ENCODE data around the gene SUSD4. TPM values are rescaled to one million over a fixed set of nuclear protein-coding genes. Genes with fewer than 3 reads are reported as not detected.

SUSD4 gene
- total and polyA plus RNA-seq, 2 experiments from 2014 or later, result 5.6 to 8.3 TPM

DNA sequence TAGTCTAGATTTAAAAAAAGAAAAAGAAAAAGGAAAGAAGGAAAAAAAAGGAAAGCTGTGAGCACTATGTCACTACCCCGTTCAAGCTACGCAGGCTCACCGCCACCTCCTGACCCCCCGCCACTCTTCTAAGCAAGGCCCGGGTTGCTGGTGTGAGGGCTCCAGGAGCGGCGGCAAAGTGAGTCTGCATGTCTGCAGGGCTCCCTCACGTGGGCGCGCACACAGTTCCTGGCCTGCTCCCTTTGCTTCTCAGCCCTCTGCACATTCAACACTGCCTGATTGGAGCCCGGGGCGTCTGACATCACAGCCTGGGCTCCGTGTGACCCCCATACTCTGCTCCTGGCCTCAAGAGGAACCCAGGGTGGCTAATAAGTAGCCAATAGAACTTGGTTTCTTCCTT lies 139.5 kb downstream of the SUSD4 start:
- H2AFZ ChIP-seq, result no peak overlapping the region
- H4K20me1 ChIP-seq (ENCODE audit: insufficient read depth, poor library complexity, severe bottlenecking), result no peaks in the 10 kb centered on the region
- WGBS (ENCODE audit: low lambda C conversion rate, missing lambda C conversion rate), result 79% methylated on average over 13 of the region's 13 CpGs
- no peak for DNase-seq (ENCODE audit: low spot score)
- H3K4me3 ChIP-seq, result no peak overlapping the region
- no peaks in the 10 kb centered on the region for H3K4me1 ChIP-seq (ENCODE audit: insufficient read depth)
- no peaks in the 10 kb centered on the region for H3K79me2 ChIP-seq
- TF ChIP-seq, protein P1, sequence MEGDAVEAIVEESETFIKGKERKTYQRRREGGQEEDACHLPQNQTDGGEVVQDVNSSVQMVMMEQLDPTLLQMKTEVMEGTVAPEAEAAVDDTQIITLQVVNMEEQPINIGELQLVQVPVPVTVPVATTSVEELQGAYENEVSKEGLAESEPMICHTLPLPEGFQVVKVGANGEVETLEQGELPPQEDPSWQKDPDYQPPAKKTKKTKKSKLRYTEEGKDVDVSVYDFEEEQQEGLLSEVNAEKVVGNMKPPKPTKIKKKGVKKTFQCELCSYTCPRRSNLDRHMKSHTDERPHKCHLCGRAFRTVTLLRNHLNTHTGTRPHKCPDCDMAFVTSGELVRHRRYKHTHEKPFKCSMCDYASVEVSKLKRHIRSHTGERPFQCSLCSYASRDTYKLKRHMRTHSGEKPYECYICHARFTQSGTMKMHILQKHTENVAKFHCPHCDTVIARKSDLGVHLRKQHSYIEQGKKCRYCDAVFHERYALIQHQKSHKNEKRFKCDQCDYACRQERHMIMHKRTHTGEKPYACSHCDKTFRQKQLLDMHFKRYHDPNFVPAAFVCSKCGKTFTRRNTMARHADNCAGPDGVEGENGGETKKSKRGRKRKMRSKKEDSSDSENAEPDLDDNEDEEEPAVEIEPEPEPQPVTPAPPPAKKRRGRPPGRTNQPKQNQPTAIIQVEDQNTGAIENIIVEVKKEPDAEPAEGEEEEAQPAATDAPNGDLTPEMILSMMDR (IDR thresholded peaks at IDR 0.05; ENCODE audit: poor library complexity), result no peak
- TF ChIP-seq EZH2 (IDR thresholded peaks at IDR 0.05; ENCODE audit: borderline replicate concordance) (no peak), EZH2phosphoT487 (IDR thresholded peaks at IDR 0.05; ENCODE audit: low read depth, severe bottlenecking, unreplicated experiment) (no peak)
- H3K9me2 ChIP-seq (replicated peaks; ENCODE audit: insufficient read depth), result no peaks in the 10 kb centered on the region
- H3K27ac ChIP-seq, result no peak overlapping the region
- H3K27me3 ChIP-seq, result no peaks in the 10 kb centered on the region
- no peaks in the 10 kb centered on the region for H3K36me3 ChIP-seq (replicated peaks; ENCODE audit: insufficient read depth, low read depth)
- H3K4me2 ChIP-seq, result no peak overlapping the region
- H3K9me3 ChIP-seq (ENCODE audit: low read depth), result no peaks in the 10 kb centered on the region

DNA sequence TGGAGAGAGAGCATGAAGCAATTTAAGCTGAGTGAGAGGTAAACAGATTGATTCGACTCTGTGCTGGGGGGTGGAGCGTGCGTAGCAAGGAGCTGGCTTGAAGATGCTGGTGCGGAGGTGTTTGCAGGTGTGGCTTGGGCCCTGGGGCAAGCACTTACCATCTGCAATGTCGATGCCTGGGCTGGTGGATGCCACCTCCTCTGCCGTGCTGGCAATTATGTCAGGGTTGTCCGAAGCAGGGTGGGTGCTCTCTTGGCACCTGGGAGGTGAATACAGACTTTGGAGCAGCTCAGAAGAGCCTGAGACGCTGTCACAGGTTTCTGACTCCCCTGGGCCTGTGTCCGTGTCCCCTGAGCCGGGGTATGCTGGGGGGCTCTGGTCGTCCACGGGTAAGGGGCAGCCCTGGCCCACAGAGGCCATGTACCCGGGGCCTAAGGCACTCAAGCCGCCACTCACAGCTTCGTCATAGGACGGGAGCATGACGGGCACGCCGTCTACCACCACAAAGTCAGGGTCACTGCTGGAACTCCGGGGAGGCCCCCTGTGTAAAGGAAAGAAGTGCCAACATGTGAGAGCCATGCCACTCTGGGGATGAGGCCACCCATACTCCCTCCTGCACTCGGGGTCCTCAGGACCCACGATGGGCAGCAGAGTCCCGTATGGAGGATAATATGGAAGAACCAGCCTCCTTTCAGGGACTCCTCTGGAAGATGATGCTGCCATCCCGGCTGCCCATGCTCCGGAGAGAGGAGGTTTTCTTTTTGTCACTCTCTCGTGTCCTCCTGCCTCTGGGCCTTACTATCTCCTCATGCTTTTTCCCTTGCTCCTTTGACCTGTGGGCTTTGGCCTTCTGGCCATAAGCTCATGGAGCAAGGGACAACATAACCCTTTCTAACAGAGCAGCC lies 140.6 kb downstream of the SUSD4 start:
- TF ChIP-seq EZH2 (IDR thresholded peaks at IDR 0.05; ENCODE audit: borderline replicate concordance) (no peak), EZH2phosphoT487 (IDR thresholded peaks at IDR 0.05; ENCODE audit: low read depth, severe bottlenecking, unreplicated experiment) (no peak)
- TF ChIP-seq, protein P1 (IDR thresholded peaks at IDR 0.05; ENCODE audit: poor library complexity), result no peak
- Histone ChIP-seq H3K79me2 (no peaks in the 10 kb centered on the region), H3K9me3 (ENCODE audit: low read depth) (no peaks in the 10 kb centered on the region), H4K20me1 (ENCODE audit: insufficient read depth, poor library complexity, severe bottlenecking) (no peaks in the 10 kb centered on the region), H2AFZ (no peak overlapping the region), H3K36me3 (replicated peaks; ENCODE audit: insufficient read depth, low read depth) (no peaks in the 10 kb centered on the region), H3K4me3 (no peak overlapping the region), H3K27me3 (no peaks in the 10 kb centered on the region), H3K4me2 (no peak overlapping the region), H3K4me1 (ENCODE audit: insufficient read depth) (no peaks in the 10 kb centered on the region), H3K9me2 (replicated peaks; ENCODE audit: insufficient read depth) (no peaks in the 10 kb centered on the region), H3K27ac (no peak overlapping the region)
- 93% methylated on average over 26 of the region's 26 CpGs for WGBS (ENCODE audit: low lambda C conversion rate, missing lambda C conversion rate)
- no peak for DNase-seq (ENCODE audit: low spot score)

DNA sequence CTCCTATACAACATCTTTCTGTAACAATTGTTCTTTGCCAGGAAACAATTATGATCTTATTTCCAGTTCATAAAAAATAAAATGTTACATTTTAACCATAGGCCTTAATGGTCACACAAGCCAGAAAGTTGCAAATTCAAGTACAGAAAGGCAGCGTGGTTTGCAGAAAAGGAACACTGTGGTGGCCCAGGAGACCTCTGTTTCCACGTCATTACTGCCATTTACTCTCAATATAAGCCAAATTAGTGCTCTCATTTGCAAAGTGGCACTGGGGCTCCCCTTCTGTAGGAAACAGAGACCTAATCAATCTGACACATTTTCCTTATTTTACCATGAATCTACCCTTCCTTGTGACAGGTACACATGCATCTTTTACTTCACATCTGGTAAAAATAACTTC lies 141.6 kb downstream of the SUSD4 start:
- H3K27me3 ChIP-seq, result no peaks in the 10 kb centered on the region
- H3K79me2 ChIP-seq, result no peaks in the 10 kb centered on the region
- no peak for TF ChIP-seq EZH2phosphoT487 (IDR thresholded peaks at IDR 0.05; ENCODE audit: low read depth, severe bottlenecking, unreplicated experiment)
- TF ChIP-seq, protein P1 (IDR thresholded peaks at IDR 0.05; ENCODE audit: poor library complexity), result no peak
- no peak for TF ChIP-seq EZH2 (IDR thresholded peaks at IDR 0.05; ENCODE audit: borderline replicate concordance)
- no peak overlapping the region for H3K4me2 ChIP-seq
- 81% methylated on average over 2 of the region's 2 CpGs for WGBS (ENCODE audit: low lambda C conversion rate, missing lambda C conversion rate)
- no peaks in the 10 kb centered on the region for H4K20me1 ChIP-seq (ENCODE audit: insufficient read depth, poor library complexity, severe bottlenecking)
- H3K4me3 ChIP-seq, result no peak overlapping the region
- no peaks in the 10 kb centered on the region for H3K36me3 ChIP-seq (replicated peaks; ENCODE audit: insufficient read depth, low read depth)
- no peaks in the 10 kb centered on the region for H3K9me2 ChIP-seq (replicated peaks; ENCODE audit: insufficient read depth)
- no peaks in the 10 kb centered on the region for H3K4me1 ChIP-seq (ENCODE audit: insufficient read depth)
- no peak for DNase-seq (ENCODE audit: low spot score)
- no peaks in the 10 kb centered on the region for H3K9me3 ChIP-seq (ENCODE audit: low read depth)
- H2AFZ ChIP-seq, result no peak overlapping the region
- H3K27ac ChIP-seq, result no peak overlapping the region

Data from hepatocyte (in vitro differentiated cells).